Non-pigmented ciliary epithelial cell (primary cell): ENCODE measurements around the gene PLXNB2.
"Not testable (repeated sequence)": the region's sequence is repeated elsewhere in the genome, so short reads cannot be mapped to it uniquely, and the experiment has no call there.

Experiments
- DNase-seq: peaks from one replicate; pipeline ENCODE4 v3.0.0-alpha.2; 2010; ENCODE audit warnings: low read depth

PLXNB2 gene

DNA sequence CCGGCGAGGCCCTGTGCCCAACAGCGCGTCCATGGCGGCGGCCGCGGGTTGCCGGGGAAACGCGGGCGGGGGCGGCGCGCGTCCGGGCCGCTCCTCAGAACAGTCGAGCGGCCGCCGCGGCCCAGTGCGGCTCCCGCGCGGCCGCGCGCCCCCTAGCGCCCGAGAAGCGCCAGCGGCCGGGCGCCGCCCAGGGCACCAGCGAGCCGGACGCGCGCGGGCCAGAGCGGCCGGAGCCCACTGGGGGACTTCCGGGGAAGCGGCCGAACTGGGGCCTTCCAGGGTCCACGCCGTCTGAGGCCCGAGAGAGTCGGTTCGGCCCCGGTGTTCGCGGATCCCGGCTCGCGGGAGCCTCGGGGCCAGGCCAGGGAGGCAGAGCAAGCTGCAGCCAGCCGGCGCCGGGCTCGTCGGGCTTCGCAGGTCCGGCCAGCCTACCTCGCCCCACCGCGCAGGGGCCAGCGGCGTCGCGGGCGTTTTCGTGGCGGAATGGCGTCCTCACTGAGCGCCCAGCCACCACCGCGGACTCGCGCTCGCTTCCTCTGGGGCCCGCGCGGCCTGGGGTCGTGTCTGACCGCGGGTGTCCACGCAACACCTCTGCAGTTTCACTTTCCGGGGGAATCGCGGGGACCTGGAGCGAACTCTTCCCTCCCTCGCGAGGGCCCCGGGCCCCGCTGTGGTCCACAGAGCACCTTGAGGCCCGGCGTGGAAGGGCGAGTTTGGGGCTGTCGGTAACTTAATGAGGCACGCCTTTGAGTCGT is 19.7 kb upstream of the PLXNB2 start, which contains the start of gene DENND6B:
Gene DENND6B, minus strand, starts transcription at position 57 of the 755 bp plus-strand sequence. Its CDS starts 24 bp downstream, at position 33.
- DNase-seq, result no peak

DNA sequence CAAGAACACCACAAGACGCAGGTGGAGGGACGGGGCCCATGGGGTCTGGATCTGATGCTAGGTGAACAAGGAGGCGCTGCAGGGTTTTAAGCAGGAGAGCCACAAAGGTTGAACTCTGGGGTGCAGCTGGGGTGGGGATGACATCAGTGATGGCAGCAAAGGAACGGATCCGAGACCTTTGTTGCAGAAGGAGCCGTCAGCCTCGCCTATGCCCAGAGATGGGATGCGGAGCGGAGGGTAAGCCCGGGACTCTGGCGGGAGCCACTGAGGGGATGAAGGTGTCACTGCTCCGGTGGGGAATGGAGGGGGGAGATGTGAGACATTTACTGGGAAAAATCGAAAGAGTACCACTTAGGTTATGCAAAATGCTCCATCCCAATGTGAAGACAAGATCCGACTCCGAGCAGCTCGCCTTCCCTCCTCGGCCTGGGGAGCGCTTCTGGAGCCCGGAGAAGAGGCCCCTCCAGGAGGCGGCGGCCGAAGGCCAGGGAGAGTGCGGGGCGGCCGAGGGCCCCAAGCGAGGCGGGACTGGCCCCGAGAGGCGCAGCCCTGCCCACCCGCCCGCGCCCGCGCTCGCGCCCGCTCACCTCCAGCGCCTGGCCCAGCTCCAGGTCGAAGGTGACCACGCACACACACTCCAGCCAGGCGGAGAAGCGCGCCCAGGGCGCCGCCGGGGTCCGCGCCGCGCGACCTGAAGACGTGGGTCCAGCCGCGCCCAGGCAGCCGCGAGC is 18.9 kb upstream of the PLXNB2 start:
- DNase-seq, result no peak

DNA sequence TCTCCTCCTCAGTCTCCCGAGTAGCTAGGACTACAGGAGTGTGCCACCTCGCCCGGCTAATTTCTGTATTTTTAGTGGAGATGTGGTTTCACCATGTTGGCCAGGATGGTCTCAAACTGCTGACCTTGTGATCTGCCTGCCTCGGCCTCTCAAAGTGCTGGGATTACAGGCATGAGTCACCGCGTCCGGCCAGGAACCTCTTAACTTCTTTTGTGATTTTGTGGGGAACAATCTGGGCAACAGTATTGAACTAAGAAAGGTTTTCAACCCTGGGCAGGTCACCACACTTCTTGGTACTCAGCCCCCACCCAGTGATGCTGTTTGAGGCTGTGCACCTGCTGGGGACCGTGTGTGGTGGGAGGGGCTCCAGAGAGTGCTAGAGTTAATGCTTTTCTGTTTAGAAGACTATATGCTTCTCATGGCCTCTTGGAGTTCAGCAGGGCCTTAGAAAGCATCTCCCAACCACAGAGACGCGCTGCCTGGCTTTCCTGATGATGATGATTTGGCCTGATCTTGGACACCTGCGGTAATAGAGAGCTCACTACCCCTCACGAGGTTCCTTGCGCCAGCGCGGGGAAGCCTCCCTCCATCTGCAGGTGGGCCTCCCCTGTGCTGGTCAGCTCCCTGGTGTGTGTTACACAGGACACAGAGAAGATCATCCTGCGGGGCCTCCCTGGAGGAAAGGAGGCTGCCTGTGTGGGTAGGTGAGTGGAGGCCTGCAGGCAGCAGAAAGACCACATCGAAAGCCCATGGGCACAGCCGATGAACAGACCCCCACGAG is 18.2 kb upstream of the PLXNB2 start:
- DNase-seq, result no peak

DNA sequence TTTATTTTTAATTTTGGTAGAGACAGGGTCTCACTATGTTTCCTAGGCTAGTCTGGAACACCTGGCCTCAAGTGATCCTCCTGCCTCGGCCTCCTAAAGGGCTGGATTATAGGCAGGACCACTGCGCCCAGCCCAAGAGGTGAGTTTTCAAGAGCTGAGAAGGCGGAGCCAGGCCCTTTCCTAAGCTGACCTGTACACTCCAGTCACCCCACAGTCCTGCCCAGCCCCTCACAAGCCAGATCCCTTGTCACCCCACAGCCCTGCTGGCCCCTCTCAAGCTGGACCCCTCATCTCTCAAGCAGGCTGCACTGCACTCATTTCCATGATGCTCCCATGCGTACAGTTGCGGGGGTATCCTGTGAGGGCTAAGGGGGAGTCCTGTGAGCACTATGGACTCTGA is 16.5 kb upstream of the PLXNB2 start:
- no peak for DNase-seq

DNA sequence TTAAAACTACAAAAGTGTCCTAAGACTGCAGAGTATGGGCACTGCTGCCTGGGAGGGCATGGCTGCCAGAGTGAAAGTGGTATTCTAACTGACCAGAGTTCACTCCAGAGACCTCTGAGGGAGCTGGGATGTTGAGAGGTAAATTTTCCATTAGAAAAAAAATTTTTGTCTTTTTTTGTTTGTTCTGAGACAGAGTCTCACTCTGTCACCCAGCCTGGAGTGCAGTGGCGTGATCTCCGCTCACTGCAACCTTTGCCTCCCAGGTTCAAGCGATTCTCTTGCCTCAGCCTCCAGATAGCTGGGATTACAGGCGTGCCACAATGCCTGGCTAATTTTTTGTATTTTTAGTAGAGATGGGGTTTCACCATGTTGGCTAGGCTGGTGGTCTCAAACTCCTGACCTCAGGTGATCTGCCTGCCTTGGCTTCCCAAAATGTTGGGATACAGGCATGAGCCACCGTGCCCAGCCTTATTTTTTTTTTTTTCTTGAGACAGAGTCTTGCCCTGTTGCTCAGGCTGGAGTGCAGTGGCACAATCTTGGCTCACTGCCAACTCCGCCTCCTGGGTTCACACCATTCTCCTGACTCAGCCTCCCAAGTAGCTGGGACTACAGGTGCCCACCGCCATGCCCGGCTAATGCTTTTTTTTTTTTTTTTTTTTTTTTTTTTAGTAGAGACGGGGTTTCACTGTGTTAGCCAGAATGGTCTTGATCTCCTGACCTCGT is 15.1 kb upstream of the PLXNB2 start:
- DNase-seq, result not testable (repeated sequence)

DNA sequence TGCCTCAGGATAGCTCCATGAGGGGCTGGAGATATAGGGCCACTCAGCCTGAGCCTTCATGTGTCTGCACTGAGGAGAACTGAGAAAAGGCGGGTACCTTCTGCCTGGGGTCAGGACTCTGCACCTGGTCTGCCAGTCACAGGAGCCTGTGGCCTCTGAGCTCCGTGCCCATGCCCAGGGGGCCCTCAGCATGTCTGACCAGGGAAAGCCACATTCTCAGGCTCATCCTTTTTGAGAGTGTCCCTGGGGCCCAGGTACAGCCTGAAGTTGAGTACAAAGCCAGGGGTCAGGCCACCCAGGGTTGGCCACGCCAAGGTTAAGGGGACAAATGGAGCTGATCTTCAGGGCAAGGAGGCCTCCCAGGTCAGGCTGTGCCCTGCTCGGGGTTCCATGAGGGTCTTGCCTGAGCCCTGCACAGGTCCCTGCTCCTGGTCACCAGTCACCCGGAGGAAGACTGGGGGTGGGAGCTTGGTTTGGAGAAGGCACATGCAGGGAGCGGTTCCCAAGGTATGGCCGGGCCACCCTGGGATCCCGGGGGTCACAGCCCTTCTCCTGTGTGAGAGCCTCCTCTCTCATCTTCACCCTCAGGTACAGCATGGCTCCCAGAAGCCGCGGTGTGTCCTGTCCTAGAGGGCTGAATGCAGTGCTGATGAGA is 13.4 kb upstream of the PLXNB2 start:
- no peak for DNase-seq

DNA sequence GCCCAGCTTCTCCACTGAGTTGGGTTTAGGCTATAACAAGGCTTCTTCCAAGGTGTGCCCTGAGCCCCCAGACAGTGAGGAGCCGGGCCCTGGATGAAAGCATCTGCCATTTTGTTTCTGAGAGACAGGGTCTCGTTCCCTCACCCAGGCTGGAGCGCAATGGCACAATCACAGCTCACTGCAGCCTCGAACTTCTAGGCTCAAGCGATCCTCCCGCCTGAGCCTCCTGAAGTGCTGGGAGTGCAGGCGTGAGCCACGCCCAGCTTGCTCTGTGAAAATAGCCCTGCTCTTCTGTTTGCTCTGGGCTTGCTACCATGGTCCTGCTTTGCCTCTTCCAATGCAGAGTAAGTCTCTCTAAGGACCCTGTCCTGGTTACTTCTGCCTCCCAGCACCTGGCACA is 12.7 kb upstream of the PLXNB2 start:
- DNase-seq, result no peak

DNA sequence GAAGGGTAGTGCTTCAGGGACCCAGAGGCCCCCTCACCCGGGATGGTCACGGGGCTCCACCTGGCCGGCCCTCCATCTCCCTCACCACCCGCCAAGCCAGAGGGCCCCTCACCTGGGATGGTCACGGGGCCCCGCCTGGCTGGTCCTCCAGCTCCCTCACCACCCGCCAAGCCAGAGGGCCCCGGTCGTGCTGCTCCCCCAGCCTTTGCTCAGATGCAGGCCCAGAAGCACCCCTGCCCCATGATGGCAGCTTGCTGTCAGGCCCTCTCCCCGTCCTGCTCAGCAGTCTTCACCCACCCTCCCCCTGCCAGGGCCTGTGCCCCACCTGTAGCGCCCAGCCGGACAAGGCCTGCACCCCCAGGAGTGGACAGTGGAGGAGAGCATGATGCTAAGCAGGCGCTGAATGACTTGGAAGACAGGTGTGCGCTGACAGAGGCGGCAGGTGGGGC is 12.1 kb upstream of the PLXNB2 start:
- DNase-seq, result no peak

DNA sequence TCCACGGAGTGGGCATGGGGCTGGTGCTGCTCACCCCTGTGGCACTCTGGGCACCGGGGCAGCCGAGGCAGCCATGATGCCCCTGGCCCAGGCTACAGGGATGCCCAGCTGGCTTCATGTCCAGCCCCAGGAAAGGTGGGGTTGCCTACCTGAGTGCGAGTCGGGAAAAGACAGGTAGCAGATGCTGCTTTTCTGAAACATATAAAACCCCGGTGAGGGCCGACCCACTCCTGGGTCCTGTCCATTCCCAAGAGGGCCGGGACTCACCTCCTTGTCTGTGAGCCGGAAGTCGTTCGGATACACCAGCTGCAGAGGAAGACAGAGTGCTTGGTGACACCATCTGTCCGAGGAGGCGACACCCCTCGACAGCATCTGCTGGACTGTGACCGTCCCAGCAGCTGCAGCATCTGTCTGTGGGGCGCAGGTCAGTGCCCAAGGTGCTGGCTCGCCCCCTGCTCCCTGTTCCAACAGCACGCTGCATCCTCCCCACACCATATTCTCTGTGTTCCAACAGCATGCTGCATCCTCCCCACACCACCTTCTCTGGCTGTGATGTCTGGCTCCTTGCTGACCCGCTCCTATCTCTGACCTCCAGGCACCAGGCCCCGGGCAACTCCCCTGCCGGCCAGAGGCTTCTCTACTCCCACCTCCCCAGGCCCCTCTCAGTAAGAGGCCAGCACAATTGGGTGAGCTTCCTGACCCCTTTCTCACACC is 11.4 kb upstream of the PLXNB2 start:
- DNase-seq, result no peak

DNA sequence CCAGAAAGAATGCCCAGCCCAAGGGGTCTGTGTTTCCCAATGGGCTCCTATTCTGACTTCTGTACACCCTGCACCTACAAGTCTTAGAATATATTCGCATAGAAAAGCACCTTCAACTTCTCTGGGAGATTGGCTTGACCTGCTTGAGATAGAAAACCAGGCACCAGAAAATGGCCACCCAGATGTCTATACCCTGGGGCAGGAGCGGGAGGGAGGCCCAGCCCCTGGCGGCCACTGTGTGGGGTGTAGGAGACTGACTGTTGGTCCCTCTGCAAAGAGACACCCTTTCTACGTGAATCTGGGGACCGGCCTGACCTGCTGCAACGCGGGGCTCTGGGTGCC is 10.9 kb upstream of the PLXNB2 start:
- DNase-seq, result no peak

DNA sequence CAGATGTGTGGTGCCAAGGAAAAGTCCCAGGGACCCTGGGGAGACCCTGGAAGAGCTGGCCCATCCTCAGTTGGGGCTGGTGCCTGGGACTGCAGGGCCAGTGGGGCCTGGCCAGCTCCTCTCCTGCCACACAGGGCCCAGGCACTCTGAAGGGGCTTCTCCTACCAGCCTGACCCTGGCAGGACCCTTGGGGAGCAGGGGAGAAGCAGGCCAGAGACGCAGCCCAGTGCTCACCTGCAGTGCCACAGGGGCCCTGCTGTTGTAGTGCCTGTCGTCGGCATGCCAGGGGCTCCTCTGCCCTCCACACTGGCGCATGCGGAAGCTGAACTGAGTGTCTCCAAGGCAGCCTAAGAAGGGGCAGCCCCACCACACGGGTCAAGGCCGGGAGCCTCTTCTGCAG is 10.2 kb upstream of the PLXNB2 start:
- DNase-seq, result no peak

DNA sequence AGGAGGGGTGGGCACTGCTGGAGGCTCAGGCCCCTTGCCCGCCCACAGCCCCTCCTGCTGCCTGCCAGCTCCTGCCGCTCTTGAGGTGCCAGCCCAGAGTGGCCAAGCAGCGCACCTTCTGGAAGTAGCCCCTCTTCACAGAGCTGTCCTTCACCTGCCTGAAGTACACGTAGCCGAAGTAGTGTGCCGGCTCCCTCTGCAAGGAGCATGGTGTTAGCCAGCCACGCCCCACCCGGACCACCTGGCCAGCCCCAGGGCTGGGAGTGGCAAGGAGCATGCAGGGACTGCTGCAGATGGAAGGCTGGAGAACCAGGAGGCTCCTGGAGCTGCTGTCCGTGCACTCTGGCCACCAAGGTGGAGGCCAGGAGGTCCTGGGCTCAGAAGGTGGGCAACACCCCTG is 9.7 kb upstream of the PLXNB2 start:
- no peak for DNase-seq

DNA sequence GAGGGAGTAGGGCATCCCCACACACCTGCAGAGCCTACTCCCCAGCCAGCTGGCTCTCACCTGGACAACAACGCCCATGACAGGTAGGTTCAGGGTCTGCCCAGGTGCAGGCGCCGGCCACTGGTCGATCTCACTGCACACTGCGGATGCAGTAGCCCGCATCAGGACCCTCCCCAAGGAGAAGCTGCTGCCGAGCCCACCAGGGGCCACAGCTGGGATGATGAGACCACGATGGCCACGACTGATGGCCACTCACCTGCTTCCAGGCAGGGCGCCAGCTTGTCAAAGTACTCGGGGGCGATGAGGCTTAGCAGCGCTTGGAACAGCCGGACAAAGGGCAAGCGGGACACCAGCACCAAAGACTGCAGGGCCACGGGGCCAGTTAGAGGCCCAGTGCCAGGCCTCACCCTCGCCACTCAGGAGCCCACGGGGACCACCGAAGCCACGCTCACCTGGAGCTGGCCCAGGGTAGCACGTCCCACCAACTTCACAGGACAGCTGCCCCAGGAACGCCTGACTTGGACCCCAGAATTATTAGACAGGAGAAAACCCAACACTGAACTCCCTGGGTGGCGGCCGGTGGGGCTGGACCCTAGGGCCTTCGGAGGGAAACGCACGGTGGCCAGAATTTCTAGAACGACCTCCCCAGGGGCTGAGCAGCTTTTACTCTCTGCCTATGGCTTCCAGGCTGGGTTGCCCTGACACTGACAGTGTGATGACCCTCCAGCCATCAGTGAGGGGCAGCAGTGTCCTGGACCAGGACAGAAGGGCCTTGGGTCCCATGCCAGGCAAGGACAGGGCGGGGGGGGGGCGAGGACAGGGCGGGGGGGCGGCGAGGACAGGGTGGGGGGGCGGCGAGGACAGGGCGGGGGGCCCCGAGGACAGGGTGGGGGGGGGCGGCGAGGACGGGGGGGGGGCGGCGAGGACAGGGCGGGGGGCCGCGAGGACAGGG is 8.9 kb upstream of the PLXNB2 start:
- DNase-seq, result no peak

DNA sequence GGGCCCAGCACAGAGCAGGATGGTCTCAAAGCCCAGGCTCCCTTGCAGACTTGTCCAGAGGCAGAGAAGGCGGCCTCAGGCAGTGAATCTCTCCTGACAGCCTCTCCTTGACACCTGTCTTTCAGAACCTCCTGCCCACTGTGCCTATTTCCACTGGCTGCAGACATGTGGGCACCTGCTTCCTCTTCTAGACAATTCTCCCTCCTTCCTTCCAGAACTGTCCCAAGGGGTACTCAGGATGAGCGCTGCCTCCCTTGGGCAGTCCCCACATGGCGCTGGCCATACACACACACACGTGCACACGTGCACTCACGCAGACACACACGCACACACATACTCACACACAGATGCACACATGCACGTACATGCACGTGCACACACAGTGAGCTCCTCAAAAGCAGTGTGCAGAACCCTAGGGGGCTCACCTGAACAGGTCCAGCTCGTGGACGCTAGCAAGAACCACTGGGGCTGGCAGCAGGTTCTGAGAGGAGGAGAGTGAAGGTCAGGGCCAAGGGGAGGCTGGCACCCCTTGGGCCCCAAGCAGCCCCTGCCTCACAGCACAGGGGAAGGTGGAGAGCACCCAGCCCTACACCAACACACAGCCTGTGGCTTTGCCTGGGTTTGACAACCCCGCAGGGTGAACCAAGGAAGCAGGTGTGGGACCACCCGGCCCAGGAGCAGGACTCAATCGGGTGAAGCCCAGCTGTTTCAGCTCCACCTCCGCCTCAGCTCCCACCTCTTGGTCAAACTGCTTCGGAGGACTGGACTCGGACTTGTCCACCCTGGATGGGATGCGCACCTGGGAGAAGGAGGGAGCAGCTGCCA is 8.1 kb upstream of the PLXNB2 start:
- no peak for DNase-seq

DNA sequence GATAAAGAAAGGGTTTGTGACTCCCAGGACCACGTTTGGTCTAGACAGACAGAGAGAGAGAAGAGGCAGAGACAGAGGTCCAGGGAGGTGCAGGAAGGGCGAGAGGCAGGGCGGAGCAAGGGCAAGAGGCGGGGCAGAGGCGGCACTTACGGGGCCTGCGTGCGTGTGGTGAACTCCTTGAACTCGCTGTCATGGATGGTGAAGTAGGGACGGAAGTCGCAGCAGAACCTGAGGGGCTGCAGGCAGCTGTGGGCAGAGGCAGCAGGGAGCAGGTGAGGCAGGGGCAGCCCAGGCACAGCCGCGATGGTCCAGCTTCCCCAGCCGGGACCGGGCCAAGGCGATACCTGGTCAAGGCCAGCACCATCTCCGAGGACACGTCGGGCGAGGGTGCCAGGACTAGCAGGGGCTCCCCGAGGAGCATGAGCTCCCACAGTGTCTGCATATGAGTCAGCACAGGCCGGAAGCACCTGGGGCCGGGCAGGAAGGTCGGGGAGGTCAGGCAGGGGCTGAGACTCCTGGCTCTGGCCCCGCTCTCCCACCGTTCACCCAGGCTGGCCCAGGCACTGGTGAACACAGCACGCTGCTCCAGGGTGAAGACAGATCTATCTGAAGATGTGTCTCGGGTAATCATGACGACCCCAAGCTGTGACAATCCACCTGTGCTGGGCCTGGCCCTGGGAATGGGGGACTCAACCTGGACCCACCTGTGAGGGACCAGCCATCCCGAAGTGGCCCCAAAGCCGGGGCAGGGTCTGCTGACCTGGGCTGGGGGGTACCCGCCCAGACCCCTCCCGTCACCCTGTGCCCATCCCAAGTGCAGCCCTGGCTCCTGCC is 7.2 kb upstream of the PLXNB2 start:
- DNase-seq, result no peak

DNA sequence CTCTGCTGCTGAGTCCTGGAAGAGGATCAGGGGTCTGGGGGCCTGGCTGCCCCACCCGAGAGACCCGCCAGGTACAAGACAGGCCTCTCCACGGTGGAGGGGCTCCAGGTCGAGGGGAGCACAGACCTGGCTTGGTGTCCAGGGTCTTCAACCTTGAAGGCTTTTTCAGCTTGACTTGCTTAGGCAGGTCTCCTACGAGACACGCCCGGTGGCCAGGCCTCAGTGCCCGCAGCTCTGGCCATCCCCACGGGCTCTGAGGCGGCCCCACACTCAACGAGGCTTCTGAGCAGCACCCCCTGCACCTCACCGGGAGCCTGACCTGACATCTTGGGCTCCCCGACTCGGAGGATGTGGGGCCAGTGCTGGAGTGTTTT is 6.6 kb upstream of the PLXNB2 start:
- no peak for DNase-seq

DNA sequence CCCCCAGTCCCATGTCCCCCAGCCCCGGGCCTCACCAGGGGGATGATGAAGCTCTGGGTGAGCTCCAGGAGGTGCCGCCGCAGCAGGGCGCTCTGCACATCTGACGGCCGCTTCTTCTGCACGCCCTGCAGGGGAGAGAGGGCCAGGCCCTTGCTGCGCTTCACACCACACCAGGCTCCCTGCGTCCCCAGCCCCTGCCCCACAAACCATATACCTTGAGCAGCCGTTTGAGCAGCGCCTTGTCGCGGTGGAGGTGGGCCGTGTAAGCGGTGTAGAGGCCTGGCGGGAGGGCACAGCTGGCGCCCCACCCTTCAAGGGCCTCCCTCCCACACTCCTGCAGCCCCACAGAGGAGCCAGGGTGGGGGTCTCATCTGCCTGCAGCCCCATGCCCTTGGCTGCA is 6.2 kb upstream of the PLXNB2 start:
- no peak for DNase-seq

DNA sequence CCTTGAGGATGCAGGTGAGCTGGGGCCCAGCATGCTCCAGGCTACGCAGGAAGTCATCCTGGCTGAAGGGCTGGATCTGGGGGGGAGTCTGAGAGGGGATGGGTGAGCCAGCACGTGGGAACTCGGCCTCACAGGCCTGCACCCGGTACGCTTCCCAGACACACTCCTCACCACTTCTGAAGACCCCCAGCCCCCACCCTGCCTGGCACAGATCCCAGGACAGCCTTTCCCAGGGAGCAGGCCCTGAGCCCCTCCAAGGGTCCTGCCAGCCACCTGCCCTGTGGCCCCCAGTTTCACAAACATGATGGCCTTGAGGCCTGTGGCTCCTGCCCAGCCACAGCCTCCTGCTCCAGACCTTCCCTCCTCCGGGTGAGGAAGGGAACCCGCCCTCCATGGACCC is 5.6 kb upstream of the PLXNB2 start:
- no peak for DNase-seq
